RPMI7951 (cell line): ENCODE data around the gene NLRP5. TPM values are rescaled to one million over a fixed set of nuclear protein-coding genes. Genes with fewer than 3 reads are reported as not detected.

Experiments
- total RNA-seq: library from RNA; depleted of rRNA; stranded (reverse); fragments of >200 nt; shearing (Covaris generic); gene quantifications from 2 replicates; pipeline ENCODE4 v1.2.3, GENCODE V29; 2014; rRNA removed

The NLRP5 gene
- total RNA-seq, 1 experiment from 2014 or later: not detected

Other genes starting within 250 kb of the NLRP5 start
- gene NLRP9, start 248.4 kb upstream of the NLRP5 start, total RNA-seq: not detected in 2 replicates
- 0.24 TPM in 1 of 2 replicates, not detected in the other for gene RFPL4A, start 227.7 kb upstream of the NLRP5 start, total RNA-seq
- gene RFPL4AL1, start 217.7 kb upstream of the NLRP5 start, total RNA-seq: 0.20 TPM in 1 of 2 replicates, not detected in the other
- gene NLRP11, start 154.8 kb upstream of the NLRP5 start, total RNA-seq: 1.3 and 1.7 TPM in 2 replicates
- not detected in 2 replicates for gene NLRP4, start 150.2 kb upstream of the NLRP5 start, total RNA-seq
- not detected in 2 replicates for gene NLRP13, start 54.4 kb upstream of the NLRP5 start, total RNA-seq
- not detected in 2 replicates for gene NLRP8, start 38.9 kb upstream of the NLRP5 start, total RNA-seq
- gene ZNF787, start 134.5 kb downstream of the NLRP5 start, total RNA-seq: 4.4 and 10.7 TPM in 2 replicates
- 5.0 and 8.8 TPM in 2 replicates for gene ZNF444, start 154.5 kb downstream of the NLRP5 start, total RNA-seq
- gene GALP, start 189.2 kb downstream of the NLRP5 start, total RNA-seq: not detected in 2 replicates
- gene ZSCAN5B, start 211.0 kb downstream of the NLRP5 start, total RNA-seq: not detected in 2 replicates
- not detected in 2 replicates for gene ZSCAN5C, start 215.5 kb downstream of the NLRP5 start, total RNA-seq